GM11168 (cell line): Measurements from ENCODE around the gene LMBR1.

Experiments used
- in situ Hi-C: fragments of 300-500 bp; cut with MboI; formaldehyde crosslinking; loops from one replicate; pipeline ENCODE4 v1.12.0; 2022; ENCODE audit warnings: low sequenced_read_pairs; ENCODE audit not compliant: unreplicated experiment

LMBR1 gene

DNA sequence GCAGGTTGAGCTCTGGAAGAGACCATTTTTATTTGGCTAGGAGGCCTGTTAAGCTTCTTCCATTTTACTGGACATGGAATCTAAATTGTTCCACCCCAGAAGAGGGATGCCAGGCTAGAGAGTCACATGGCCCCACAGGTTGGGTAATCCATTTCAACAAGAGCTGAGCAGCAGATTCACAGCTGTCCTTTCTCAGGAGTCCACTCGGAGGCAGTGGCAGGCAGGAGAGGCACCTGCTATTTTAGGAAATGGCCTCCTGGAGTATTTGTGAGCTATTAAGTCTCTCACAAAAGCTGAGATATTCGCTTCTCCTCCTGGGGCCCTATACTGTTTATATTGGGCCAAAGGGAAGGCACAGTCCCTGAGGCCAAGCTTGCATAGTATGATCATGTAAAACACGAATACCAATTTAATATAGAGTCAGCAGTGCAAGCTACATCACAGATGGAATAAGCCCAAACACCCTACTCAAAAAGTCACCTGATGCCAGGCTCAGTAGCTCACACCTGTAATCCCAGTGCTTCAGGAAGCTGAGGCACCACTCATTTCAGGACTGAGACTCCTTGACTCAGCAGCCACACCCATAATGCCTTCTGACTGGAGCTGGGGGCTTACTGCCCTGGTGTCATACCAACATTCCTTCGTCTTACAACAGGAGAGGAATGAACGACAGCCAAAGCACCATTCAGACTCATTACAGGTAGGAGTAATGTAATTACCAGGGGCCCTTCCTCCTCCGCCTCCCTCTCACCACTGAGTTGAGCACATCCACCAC lies 124.1 kb downstream of the LMBR1 start:
- in situ Hi-C loops = no loop called here

DNA sequence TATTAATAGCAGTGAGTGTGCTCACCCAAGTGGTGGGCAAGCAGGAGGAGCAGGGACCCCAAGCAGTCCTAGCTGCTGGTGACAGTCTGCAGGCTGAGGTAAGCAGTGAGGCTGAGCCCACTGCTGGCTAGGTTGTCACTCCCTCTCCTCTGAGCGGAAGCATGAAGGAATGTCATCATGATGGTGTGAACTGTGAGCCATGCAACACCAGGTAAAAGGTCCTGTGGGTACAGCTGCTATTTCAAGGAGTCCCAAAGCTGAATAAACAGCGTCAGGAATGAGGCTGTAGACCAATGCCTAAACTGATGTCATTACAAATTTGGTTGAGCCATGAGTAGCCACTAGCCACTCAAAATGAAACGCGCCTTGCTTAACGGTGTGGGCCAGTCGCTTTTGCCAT lies 126.3 kb downstream of the LMBR1 start:
- in situ Hi-C loops = no loop called here

DNA sequence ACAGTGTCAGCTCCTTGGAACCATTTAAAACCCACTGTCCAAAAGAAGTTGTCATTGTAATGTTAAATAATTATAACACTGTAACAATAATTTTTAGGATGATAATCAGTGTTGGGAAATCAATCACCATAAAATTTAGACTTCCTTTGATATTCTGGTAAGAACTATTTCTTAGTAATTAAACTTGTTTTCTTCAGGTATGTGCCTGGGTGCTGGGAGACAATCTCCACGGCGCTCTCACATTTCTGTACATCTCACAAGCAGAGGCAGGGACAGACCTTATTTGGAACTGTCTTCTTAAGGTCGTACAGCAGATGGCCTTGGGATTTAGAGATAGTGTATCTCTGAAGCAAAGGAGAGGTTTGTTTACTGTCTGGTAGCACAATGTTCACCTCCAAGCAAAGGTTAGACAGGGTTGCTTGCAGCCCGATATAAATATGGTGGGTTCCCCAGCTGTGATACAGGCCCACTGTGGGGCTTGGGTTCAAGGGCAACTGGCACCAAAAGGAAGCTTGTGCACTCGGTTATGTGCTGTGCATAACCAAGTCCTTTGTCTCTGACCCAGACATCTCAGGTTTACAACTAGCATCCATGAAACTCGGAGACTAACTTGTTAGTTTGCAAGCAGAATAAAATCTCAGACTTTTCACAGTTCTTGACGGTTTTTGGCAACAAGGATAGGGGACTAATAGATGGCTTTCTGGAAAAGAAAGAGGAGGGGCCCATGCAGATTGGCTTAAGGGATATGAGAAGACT lies 126.9 kb downstream of the LMBR1 start:
- in situ Hi-C loops = no loop called here

DNA sequence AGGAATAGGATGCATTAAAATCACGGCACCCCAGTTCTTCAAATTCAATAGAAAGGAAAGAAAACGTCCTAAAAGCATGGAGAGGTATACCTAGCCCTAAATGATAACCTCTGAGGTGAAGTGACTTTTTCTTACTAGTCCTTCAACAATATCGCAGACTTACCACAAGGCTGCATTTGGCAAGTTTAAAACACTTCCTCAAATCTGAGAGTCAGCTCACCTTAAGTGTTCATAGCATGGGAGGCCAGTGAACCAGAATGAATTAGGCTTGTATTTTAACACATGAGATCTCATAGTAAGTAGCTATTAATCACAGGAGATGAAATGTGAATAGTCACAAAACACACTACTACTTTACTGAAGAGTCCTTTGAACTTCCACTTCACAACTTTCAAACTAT lies 128.2 kb downstream of the LMBR1 start:
- in situ Hi-C loops = no loop called here

DNA sequence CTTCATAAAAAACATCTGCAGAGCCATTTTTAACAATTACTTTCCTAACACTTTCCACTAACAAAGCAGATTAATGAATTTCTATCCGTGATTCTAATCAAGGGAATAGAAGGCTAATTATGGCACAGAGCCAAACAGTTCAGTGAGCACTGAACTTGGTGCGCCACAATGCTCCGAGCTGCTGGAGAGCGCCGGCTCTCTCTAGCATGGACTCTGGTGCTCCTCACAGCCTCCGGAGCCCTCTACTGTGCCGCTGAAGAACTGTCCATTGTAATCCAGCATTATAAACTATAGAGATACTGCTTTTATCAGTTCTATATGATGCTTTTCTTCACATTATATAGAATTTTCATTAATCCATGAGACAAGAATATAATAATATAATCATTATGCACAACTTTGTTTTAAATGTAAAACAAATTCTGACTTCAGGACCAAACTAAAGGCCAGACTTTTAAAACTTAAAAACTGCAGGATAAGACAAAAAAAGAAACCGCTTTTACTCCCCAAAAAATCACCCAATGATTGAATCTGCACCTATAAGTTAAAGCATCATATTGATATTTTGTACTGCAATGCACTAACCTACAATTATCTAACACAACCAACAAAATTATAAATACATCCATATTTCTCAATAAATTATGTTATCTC lies 128.8 kb downstream of the LMBR1 start:
- in situ Hi-C loops = no loop called here

DNA sequence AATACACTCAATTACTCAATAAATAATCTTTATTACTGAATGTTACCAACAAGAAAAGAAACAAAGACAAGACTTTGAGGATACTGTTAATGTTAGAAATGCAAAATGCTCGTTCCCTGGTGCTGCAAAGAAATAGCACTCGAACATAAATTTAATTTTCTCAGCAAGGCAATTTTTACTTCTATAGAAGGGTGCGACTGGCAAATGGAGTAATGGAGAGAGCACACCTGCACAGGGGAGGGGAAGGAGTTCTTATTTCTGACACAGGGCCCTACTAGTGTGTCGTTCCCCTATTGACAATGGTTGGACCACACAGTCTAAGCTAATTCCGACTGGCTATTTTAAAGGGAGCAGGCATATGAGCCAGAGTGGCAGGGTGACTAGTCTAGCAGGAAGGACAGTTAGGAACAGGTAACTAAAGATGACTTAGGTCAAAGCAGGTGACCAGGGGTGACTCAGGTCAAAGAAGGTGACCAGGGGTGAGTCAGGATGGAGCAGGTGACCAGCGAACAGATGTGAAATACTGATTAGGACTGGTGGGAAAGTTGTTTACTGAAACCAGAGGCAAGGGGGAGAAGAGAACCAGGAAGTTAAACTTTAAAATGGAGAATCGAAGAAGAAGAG lies 133.3 kb downstream of the LMBR1 start:
- in situ Hi-C loops = no loop called here

DNA sequence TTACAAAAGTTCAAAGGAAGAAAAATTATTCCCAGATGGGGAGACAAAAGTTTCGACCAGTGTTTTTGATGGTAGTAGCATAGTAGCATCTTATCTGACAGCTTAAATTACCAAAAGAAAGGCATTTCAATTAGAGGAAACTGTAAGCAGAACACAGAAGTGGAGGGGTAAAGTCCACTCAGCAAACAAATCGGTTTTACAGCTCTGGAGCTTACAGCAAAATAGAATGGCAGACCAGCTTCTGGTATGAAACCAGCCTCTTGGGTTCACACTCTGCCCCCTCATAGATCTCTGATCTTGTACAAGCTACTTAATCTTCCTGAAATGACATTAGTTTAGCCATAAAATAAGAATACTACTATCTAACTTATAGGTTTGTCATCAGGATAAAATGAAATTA lies 133.8 kb downstream of the LMBR1 start:
- in situ Hi-C loops = no loop called here

DNA sequence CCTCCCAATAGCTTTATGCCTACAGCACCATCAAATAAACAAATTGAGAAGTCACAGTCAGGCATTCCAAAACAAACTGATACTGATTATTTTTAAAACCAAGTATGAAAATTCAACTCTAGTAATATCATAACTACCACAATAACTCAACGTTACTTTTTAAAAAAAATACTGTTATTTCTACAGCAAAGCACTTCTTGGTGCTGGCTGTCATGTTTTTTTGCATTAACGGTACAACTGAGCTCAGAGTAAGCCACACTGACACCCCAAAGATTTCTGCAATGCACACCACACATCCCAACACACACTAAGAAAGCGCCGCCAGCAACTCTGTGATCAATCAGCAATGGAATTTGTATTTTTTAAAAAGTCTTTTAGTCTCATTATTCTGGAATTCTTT lies 138.8 kb downstream of the LMBR1 start:
- in situ Hi-C loops = no loop called here

DNA sequence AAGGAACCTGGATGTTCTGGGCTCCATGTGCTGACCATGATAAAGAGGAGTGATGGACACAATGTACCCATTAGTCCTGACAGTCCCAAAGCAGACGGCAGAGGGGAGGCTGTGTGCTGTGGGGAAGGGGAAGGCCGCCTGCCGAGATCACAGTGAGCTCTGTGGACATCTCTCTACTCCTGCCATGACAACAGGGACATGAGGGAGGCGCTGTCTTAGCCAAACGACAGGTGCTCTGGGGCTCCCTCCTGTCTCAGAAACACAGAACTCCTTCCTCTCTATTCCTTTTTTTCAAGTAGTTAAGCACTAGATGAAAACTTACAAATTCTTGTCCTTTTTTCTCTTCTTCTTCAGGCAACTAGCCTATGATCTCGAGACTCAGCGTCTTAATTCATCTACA lies 139.4 kb downstream of the LMBR1 start:
- in situ Hi-C loops = no loop called here

DNA sequence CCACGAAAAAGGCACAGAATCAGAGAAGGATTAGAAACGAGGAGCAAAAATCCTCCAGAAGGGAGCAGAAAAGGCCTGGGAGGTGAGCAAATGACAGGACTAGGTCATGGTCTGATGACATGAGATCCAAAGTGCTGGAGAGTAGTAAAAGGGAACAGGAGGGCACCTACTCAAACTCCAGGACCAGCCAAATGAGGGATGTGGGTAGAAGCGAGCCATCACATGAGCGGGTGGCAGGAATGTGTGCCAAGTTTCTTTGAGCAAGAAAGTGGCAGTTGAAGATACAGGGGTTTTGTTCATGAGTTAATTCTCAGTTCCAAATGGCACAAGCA lies 139.8 kb downstream of the LMBR1 start:
- in situ Hi-C loops = no loop called here

DNA sequence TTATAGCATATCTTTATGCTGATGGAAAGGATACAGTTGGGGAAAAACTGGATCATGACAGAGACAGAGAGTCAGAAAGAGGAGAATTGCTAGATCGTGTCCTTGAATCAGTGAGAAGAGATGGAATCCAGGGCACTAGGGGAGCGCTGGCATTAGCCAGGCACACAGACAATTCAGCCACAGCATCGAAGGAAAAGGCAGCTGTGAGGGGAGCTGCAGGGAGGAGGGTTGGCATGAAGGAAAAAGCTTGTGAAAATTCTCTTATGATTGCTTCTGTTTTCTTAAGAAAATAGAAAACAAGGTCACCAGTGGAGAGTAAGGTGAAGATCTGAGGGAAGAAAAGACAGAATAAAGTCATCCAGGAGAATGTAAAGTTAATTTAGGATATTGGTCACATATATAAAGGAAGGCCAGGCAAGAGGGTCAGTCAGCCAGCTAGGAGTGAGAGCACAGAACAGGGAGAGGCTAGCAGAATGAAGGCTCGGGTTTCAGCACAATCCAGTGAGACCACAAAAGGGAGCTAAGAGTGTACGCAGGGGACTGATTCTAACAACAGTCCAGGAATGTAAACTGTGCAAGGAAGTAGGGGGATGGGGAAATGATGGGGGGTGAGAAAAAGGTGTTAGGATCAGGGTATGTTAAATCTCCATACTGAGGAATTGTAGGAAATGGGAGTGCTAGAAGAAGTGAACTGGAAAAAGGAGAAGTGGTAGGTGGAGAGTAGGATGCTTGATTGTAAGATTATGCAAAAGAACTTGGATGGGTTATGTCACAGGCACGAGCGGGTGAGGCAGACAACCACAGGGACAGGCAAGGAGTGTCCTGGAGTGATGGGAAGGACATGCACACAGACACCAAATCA lies 140.4 kb downstream of the LMBR1 start:
- in situ Hi-C loops = no loop called here

DNA sequence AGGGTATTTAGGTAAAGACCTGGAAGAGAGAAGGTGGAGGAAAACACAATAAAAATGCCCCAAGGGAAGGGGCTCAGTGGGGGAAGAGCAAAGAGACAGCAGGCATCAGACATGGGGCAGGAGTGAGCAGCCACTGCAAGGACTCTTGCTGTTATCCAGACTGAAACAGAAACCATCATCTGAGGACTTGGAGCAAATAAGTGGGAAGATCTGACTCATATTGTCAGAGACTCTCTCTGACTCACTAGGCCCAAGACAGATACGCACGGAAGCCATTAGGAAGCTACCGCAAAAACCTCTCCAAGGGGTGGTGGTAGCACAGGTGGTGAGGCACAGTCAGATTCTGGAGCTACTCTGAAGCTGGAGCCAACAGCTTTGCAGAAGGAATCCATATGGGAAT lies 141.7 kb downstream of the LMBR1 start:
- in situ Hi-C loops = no loop called here

DNA sequence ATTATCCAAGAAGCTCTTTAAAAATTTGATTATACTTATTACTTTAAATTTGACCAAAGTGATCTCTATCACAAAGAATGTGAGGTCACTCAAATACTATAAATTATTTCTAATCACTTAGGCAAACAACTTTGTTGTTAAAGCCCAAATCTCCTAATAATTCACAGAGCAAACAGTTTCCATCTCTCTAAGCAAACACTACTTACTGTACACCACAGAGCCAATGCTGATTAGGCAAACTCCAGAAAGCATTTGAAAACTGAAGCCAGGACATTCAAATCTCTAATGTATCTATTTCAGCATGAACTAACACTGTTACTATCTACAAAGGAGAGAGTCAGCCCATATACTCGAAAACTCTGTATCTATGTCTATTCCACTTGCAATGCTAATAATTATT lies 145.3 kb downstream of the LMBR1 start:
- in situ Hi-C loops = no loop called here

DNA sequence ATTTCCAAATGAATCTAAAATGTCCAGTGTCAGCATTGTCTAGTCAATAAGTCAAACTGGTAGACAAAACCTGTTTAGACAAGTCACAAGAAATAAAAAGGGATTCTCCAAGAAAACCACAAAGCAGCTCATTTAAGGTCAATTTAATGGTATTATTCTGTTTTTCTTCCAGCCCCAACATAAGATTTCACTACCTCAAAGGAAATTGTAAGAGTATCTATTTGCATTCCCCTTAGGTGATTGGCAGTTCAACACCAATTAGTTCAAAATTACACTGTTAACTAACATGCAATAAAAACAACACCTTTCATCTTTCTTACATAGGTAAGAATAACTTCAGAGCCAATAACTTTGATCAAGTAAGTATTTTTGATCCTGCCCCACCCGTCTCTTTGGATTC lies 146.1 kb downstream of the LMBR1 start:
- in situ Hi-C loops = no loop called here

DNA sequence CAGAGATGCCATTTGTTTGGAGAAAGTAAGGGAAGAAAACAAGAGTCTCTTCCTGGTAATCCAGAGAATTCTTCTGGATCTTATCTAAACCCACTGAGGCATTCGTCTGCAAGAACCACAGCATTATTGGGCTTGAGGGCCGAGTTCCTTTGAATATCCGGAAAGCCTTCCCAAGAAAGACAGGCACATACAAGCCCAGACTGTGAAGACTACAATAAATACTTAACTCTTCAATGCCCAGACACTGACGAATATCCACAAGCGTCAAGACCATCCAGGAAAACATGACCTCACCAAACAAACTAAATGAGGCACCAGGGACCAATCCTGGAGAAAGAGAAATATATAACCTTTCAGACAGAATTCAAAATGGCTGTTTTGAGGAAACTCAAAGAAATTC lies 153.4 kb downstream of the LMBR1 start:
- in situ Hi-C loops = no loop called here

DNA sequence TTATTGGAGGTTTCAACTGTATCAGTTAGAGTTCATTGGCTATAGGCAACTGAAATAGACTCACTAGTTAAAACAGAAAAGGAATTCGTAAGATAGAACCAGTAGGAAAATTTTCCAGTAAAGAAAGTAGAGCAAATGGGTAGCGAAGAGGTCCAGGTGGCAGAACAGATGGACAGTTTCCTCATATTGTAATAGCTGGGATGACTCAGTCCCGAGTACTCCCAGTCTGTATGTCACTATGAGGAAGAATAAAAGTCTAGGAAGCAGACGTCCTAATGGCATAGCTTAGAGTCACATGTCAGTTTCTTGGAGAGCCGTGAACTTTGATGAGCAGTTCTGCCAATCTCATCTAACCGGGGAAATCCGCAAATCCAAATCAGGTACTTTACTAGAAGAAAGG lies 157.1 kb downstream of the LMBR1 start:
- in situ Hi-C loops = no loop called here

DNA sequence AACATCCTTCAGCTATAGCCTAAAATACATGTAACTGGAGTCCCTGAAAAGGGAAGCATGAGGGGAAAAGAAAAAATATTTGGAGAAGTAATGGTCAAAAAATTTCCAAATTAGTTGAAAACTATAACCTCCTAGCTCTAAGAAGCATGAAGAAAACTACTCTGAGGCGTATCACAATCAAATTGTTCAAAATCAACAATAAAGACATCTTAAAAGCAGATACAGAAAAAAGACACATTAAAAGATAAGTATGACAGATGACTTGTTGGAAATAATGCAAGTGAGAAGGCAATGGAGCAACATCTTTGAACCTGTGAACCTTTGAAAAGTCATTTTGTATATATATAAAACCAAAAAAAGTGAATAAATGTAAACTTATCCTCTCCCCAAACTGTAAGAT lies 159.3 kb downstream of the LMBR1 start:
- in situ Hi-C loops = no loop called here

DNA sequence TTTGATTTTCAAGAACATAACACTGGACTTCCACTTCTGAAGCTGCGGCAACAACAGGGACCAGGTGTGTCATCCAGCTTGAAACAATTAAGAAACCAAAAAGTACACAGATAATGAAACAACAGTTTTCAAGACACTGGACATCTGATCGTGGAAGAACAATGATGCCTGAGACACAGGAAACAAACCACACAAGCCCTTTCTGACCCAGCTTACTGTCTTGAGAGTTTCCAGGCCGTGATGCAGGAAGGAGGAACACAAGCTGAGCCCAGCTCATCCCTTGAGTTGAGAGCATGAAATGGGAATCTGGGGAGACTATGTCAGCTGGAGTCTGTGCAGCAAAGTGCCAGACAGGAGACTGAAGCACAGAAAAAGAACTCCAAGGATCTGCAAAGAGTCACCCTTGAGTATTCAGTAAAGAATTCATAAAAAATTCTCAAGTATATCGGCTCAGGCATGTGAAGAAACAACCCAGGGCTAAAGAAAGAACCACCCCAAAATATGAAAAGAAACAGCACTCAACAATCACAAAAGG lies 160.8 kb downstream of the LMBR1 start:
- in situ Hi-C loops = no loop called here

DNA sequence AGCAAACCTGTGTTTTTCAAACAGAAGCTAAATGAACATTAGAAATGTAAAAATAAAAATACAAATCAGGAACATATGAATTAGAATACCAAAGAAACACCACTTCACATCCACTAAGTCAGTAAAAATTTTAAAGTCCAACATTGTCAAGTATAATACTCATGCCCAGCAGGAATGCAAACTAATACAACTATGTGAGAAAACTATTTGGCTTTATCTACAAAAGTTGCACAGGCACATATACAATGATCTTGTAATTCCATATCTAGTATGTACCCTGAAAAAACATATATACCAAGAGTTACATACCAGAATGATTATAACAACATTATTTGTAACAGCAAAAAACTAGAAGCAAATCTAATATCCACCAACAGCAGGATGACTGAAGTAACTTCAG lies 161.3 kb downstream of the LMBR1 start:
- in situ Hi-C loops = no loop called here

DNA sequence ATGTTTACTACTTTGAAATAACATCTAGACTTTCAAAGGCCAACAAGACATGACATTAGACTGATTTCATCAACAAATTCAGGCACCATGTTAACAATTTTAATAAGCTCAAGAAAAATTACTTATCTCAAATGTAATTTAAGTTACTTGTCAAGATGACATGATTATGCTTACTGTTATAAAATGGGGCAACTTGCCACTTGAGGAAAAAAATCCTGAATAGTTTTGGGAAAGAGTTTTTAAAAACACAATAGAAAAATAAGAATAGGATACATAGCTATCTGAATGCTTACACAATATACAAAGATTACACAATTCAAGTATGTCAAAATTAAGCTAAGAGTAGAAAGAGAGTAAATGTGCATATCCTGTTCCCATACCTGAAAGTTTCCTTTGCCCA lies 167.0 kb downstream of the LMBR1 start:
- in situ Hi-C loops = no loop called here
